K562 (cell line): ENCODE measurements around the gene NABP2. TPM values are rescaled to one million over a fixed set of nuclear protein-coding genes. Genes with fewer than 3 reads are reported as not detected.
A peak's percentile ranks its signal among the peaks of the same experiment; 100 is the strongest.

Experiments
- ATAC-seq: fragments of 200-7000 bp; cut with Tn5 transposase; 3 replicates; pipeline ENCODE4 v1.9.1; 2020; ENCODE audit warnings: moderate library complexity
- BruUV-seq: library from RNA; stranded (reverse); fragments of 400-500 nt; replicated peaks from 2 replicates; lab custom pipeline; 2021; lab: Mats Ljungman, UMichigan
- CTCF ChIA-PET: fragments of 300-600 bp; formaldehyde crosslinking; extraction: SDS; loops from one replicate; lab custom pipeline; 2021; ENCODE audit warnings: low intra/inter-chr PET ratio; lab: Yijun Ruan, JAX
- POLR2A ChIA-PET: fragments of 300-600, 350-650 bp; sonication (Branson Sonifier 250); formaldehyde crosslinking; extraction: SDS; loops from one replicate; lab custom pipeline; 2021; ENCODE audit warnings: antibody characterized with exemption, inconsistent platforms; lab: Yijun Ruan, JAX
- DNase-seq, 4 experiments: peaks; one replicate each; pipeline versions ENCODE4 v3.0.0 to v3.0.0-alpha.2; 2011 to 2018; ENCODE audit warnings: low spot score in 3 of 4, mixed read lengths in 3 of 4; ENCODE audit errors: extremely low read depth in 1 of 4
- FAIRE-seq: peaks from 2 replicates; lab custom pipeline; 2011; peaks lifted over from hg19 to GRCh38; lab: Jason Lieb, UNC
- H2AFZ ChIP-seq: 2 replicates; pipeline ENCODE4 v1.6.0; 2011; ENCODE audit warnings: low read depth, low read length, control low read depth, inconsistent platforms
- H3K27ac ChIP-seq: fragments of 200-600 bp; 3 replicates; pipeline ENCODE4 v1.8.0; 2011; ENCODE audit warnings: low read depth, mild to moderate bottlenecking, control low read depth, inconsistent platforms, low read length, moderate library complexity, mixed read lengths; ENCODE audit errors: extremely low read depth
- H3K27me3 ChIP-seq, 2 experiments: fragments of 300-600 bp in 1 of 2; 2 replicates in 1 of 2; 3 replicates in 1 of 2; pipeline versions ENCODE4 v1.6.0 to v1.8.0; 2011; ENCODE audit warnings: inconsistent platforms in 2 of 2, low read length in 2 of 2, mild to moderate bottlenecking in 1 of 2, mixed read lengths in 1 of 2, moderate library complexity in 1 of 2; ENCODE audit not compliant: control insufficient read depth in 2 of 2, insufficient read depth in 2 of 2
- H3K36me3 ChIP-seq: fragments of 300-600 bp; 3 replicates; pipeline ENCODE4 v1.8.0; 2011; ENCODE audit warnings: mild to moderate bottlenecking, low read length, inconsistent platforms; ENCODE audit not compliant: control insufficient read depth, insufficient read depth
- H3K4me1 ChIP-seq, 2 experiments: fragments of 200-600 bp in 1 of 2; replicated peaks in 1 of 2; 2 replicates in 1 of 2; 3 replicates in 1 of 2; pipeline versions ENCODE4 v1.5.1 to v1.8.0; 2011; ENCODE audit warnings: inconsistent platforms in 2 of 2, low read length in 2 of 2, mild to moderate bottlenecking in 1 of 2, mixed read lengths in 1 of 2, moderate library complexity in 1 of 2; ENCODE audit not compliant: control insufficient read depth in 2 of 2, insufficient read depth in 2 of 2
- H3K4me2 ChIP-seq: 2 replicates; pipeline ENCODE4 v1.6.1; 2011; ENCODE audit warnings: low read length, control low read depth, inconsistent platforms, mixed read lengths; ENCODE audit not compliant: insufficient read depth
- H3K4me3 ChIP-seq: fragments of 200-600 bp; sonication (generic), shearing (Covaris generic); 2 replicates; pipeline ENCODE4 v1.5.1; 2016; ENCODE audit warnings: control low read depth, inconsistent platforms
- H3K79me2 ChIP-seq: fragments of 200-600 bp; 3 replicates; pipeline ENCODE4 v1.8.0; 2011; ENCODE audit warnings: low read length, inconsistent platforms; ENCODE audit not compliant: control insufficient read depth, insufficient read depth
- H3K9ac ChIP-seq, 2 experiments: 2 replicates each; pipeline versions ENCODE4 v1.6.0 to v1.6.1; 2011; ENCODE audit warnings: low read depth in 2 of 2, low read length in 2 of 2, control low read depth in 1 of 2, inconsistent platforms in 1 of 2, mild to moderate bottlenecking in 1 of 2, mixed read lengths in 1 of 2; ENCODE audit not compliant: insufficient read depth in 1 of 2
- H3K9me1 ChIP-seq: one replicate; pipeline ENCODE4 v1.6.0; 2011; ENCODE audit warnings: inconsistent platforms, mild to moderate bottlenecking, low read length, moderate library complexity; ENCODE audit not compliant: control insufficient read depth, insufficient read depth
- H3K9me3 ChIP-seq: replicated peaks from 2 replicates; pipeline ENCODE4 v1.5.1; 2011; ENCODE audit warnings: low read depth, low read length, inconsistent platforms; ENCODE audit not compliant: control insufficient read depth, insufficient read depth
- H4K20me1 ChIP-seq: replicated peaks from 2 replicates; pipeline ENCODE4 v1.6.1; 2011; ENCODE audit warnings: low read length, inconsistent platforms, mixed read lengths; ENCODE audit not compliant: control insufficient read depth, insufficient read depth
- CBFA2T3 ChIP-seq: fragments of 450-650 bp; IDR thresholded peaks from 2 replicates; pipeline ENCODE4 v1.6.1; 2017
- EP400 ChIP-seq: fragments of 450-650 bp; IDR thresholded peaks from 2 replicates; pipeline ENCODE4 v1.6.1; 2017; ENCODE audit warnings: antibody characterized with exemption, mild to moderate bottlenecking, moderate library complexity
- HMBOX1 ChIP-seq: sonication (generic); IDR thresholded peaks from 2 replicates; pipeline ENCODE4 v1.6.1; 2016
- MAFK ChIP-seq: IDR thresholded peaks from 2 replicates; pipeline ENCODE4 v1.6.1; 2011; ENCODE audit warnings: low read length, improper control_type of control experiment
- NCOA1 ChIP-seq: fragments of 450-650 bp; IDR thresholded peaks from 2 replicates; pipeline ENCODE4 v1.6.1; 2016; ENCODE audit warnings: low read depth
- POLR2AphosphoS5 ChIP-seq: IDR thresholded peaks from 2 replicates; pipeline ENCODE4 v1.6.1; 2011; ENCODE audit warnings: mild to moderate bottlenecking, low read depth, low read length, moderate library complexity; ENCODE audit not compliant: control insufficient read depth, insufficient read depth
- POLR2B ChIP-seq: fragments of 450-650 bp; IDR thresholded peaks from 2 replicates; pipeline ENCODE4 v1.6.1; 2018; ENCODE audit warnings: low read depth; ENCODE audit not compliant: partially characterized antibody
- SMARCA4 ChIP-seq: fragments of 450-650 bp; IDR thresholded peaks from 2 replicates; pipeline ENCODE4 v1.6.1; 2016
- SNIP1 ChIP-seq: fragments of 450-650 bp; IDR thresholded peaks from 2 replicates; pipeline ENCODE4 v1.7.1; 2017; ENCODE audit warnings: low read depth, mild to moderate bottlenecking
- SOX6 ChIP-seq: fragments of 450-650 bp; IDR thresholded peaks from 2 replicates; pipeline ENCODE4 v1.6.1; 2014; ENCODE audit warnings: mild to moderate bottlenecking
- ZFP36 ChIP-seq: fragments of 150-350 bp; IDR thresholded peaks from 2 replicates; pipeline ENCODE4 v1.6.1; 2018; ENCODE audit warnings: low read length, low read depth; ENCODE audit not compliant: partially characterized antibody
- WGBS: fragments of 100-300 bp; shearing (Covaris generic); methylation state at CpG from one replicate; pipeline ENCODE4 v1.1.6; 2016; ENCODE audit warnings: low coverage, mixed read lengths; ENCODE audit not compliant: insufficient coverage; ENCODE audit errors: missing lambda C conversion rate; 5-methylcytosine and 5-hydroxymethylcytosine counted together
- in situ Hi-C: fragments of 300-500 bp; cut with MboI; formaldehyde crosslinking; loops from 4 replicates; pipeline ENCODE4 v1.15.0; 2018; ENCODE audit warnings: inconsistent platforms, mixed read lengths
- intact Hi-C: fragments of 100-400 bp; cut with micrococcal nuclease; formaldehyde crosslinking; loops from 2 replicates; pipeline ENCODE4 v1.14.2; 2022
- polyA plus RNA-seq, 8 experiments: library from polyadenylated mRNA; depleted of rRNA in 4 of 8; stranded (reverse) in 5 of 8; unstranded in 3 of 8; fragments of >200 nt; fragmentation: Nextera tagmentation in 2 of 8; fragmentation: Illumina TruSeq in 1 of 8; extraction: Ambion mirVana in 2 of 8; extraction: Trizol in 1 of 8; gene quantifications; 2 replicates each; pipeline versions ENCODE4 v1.2.1 to v1.2.3, GENCODE V29; 2011 to 2014; ENCODE audit warnings: inconsistent platforms in 1 of 8, missing spikeins in 1 of 8
- total RNA-seq, 7 experiments: library from RNA; depleted of rRNA in 6 of 7; stranded (reverse); fragments of >200 nt in 6 of 7; fragmentation: Illumina TruSeq in 2 of 7; extraction: Trizol in 2 of 7; gene quantifications; 2 replicates each; pipeline versions ENCODE4 v1.2.1 to v1.2.3, GENCODE V29; 2011 to 2021; ENCODE audit warnings: low replicate concordance in 1 of 7
- TF ChIP-seq, protein P1 (sequence below): IDR thresholded peaks from 2 replicates; pipeline ENCODE4 v1.6.1; 2011; ENCODE audit not compliant: insufficient read length; ENCODE audit errors: extremely low read depth
- TF ChIP-seq, protein P2 (sequence below), 2 experiments: fragments of 450-650 bp; formaldehyde crosslinking in 1 of 2; IDR thresholded peaks; 2 replicates each; pipeline versions ENCODE4 v1.4.0 to v1.6.1; 2014 to 2020; ENCODE audit warnings: mild to moderate bottlenecking in 2 of 2, borderline replicate concordance in 1 of 2, low read depth in 1 of 2

Gene NABP2
- total and polyA plus RNA-seq, 9 of the 15 experiments (the other 6 are each of a cell fraction or from before 2014, with no cell fraction given), result 11.3 to 60.6 (median 43.5) TPM

- Histone ChIP-seq H3K9me3 (no peaks in the 10 kb centered on the region), H3K36me3 (peaks cover 89% of the 10 kb centered on the region; the same call in 2 of the 3 replicates), H3K9ac (peak overlapping the region; percentile 11 to 73), H3K4me1 (peaks cover 30 to 34% of the 10 kb centered on the region in 2 experiments), H3K27me3 (no peaks in the 10 kb centered on the region), H3K4me3 (no peak overlapping the region), H2AFZ (no peak overlapping the region), H3K4me2 (peak overlapping the region; percentile 38), H3K9me1 (no peaks in the 10 kb centered on the region), H3K79me2 (no peaks in the 10 kb centered on the region), H4K20me1 (no peaks in the 10 kb centered on the region), H3K27ac (peak overlapping the region; percentile 55; the same call in 2 of the 3 replicates)
- FAIRE-seq, result peak; percentile 70
- ChIA-PET CTCF (no interaction called here), POLR2A (interaction anchor here (0.6 to 1.4 kb wide), 8 partner anchors 8 to 148 kb away, joined by 3 to 6 read pairs (median 3); partner anchors contain the start of gene SMARCC2)
- 10% methylated on average over 3 of the region's 3 CpGs for WGBS
- in situ Hi-C loops, result no loop called here
- DNase-seq, result peak; percentile 65 to 70 (median 68)
- no TSS peak for BruUV-seq
- ATAC-seq, result peak; percentile 73
- intact Hi-C loops, result no loop called here
- TF ChIP-seq SNIP1 (no peak), HMBOX1 (no peak), MAFK (peak; percentile 64; the same call in 1 of the 2 replicates), EP400 (no peak), POLR2AphosphoS5 (0 out of 2 replicates have a peak, but pooled peaks have one; percentile 22), SOX6 (no peak), SMARCA4 (peak; percentile 45; the same call in 1 of the 2 replicates), ZFP36 (no peak), POLR2B (no peak), NCOA1 (no peak), CBFA2T3 (peak; percentile 61)
- TF ChIP-seq, protein P1, sequence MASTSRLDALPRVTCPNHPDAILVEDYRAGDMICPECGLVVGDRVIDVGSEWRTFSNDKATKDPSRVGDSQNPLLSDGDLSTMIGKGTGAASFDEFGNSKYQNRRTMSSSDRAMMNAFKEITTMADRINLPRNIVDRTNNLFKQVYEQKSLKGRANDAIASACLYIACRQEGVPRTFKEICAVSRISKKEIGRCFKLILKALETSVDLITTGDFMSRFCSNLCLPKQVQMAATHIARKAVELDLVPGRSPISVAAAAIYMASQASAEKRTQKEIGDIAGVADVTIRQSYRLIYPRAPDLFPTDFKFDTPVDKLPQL, result no peak
- TF ChIP-seq, protein P2, sequence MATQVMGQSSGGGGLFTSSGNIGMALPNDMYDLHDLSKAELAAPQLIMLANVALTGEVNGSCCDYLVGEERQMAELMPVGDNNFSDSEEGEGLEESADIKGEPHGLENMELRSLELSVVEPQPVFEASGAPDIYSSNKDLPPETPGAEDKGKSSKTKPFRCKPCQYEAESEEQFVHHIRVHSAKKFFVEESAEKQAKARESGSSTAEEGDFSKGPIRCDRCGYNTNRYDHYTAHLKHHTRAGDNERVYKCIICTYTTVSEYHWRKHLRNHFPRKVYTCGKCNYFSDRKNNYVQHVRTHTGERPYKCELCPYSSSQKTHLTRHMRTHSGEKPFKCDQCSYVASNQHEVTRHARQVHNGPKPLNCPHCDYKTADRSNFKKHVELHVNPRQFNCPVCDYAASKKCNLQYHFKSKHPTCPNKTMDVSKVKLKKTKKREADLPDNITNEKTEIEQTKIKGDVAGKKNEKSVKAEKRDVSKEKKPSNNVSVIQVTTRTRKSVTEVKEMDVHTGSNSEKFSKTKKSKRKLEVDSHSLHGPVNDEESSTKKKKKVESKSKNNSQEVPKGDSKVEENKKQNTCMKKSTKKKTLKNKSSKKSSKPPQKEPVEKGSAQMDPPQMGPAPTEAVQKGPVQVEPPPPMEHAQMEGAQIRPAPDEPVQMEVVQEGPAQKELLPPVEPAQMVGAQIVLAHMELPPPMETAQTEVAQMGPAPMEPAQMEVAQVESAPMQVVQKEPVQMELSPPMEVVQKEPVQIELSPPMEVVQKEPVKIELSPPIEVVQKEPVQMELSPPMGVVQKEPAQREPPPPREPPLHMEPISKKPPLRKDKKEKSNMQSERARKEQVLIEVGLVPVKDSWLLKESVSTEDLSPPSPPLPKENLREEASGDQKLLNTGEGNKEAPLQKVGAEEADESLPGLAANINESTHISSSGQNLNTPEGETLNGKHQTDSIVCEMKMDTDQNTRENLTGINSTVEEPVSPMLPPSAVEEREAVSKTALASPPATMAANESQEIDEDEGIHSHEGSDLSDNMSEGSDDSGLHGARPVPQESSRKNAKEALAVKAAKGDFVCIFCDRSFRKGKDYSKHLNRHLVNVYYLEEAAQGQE (IDR thresholded peaks at IDR 0.05; ENCODE audit: borderline replicate concordance), result no peak
- TF ChIP-seq, protein P2 (CRISPR knock-in tag; IDR thresholded peaks at IDR 0.05; ENCODE audit: low read depth), result no peak
Measured at GRCh38 chr12:56243731-56244181, 19.6 kb downstream of the NABP2 start.
